Measurements from ENCODE around the gene AP2A1. TPM values are rescaled to one million over a fixed set of nuclear protein-coding genes. Genes with fewer than 3 reads are reported as not detected.

The AP2A1 gene
- total RNA-seq, 1 experiment from 2014 or later, result 72.1 TPM

GRCh38 chr19:49814010-49814409 lies 47.2 kb downstream of the AP2A1 start:
- Histone ChIP-seq H3K27ac (ENCODE audit: low read length) (no peak overlapping the region), H3K4me1 (ENCODE audit: control insufficient read depth, insufficient read depth, low read length) (peaks cover 10% of the 10 kb centered on the region), H3K27me3 (ENCODE audit: control insufficient read depth, insufficient read depth, low read length) (no peaks in the 10 kb centered on the region), H3K36me3 (ENCODE audit: control insufficient read depth, insufficient read depth, low read length) (no peaks in the 10 kb centered on the region; the same call in 1 of the 2 replicates), H3K9me3 (ENCODE audit: control insufficient read depth, insufficient read depth, low read depth, low read length) (no peaks in the 10 kb centered on the region), H3K4me3 (ENCODE audit: low read depth in 2 of 2, low read length in 2 of 2) (peak overlapping the region in 1 of 2 experiments; percentile 75; a peak in 3 of 4 replicates)
- DNase-seq (ENCODE audit: low read depth, low spot score) (no peak), ATAC-seq (no peak)
- intact Hi-C loops (cut with micrococcal nuclease; ENCODE audit: unreplicated experiment), result no loop called here
- in situ Hi-C loops (cut with HindIII; ENCODE audit: low pct_unique_long_range_greater_than_20kb, low sequenced_read_pairs), result no loop called here
- ChIA-PET CTCF (no interaction called here), POLR2A (no interaction called here)
- TF ChIP-seq POLR2AphosphoS5 (IDR thresholded peaks at IDR 0.05; ENCODE audit: low read depth, low read length), result no peak
- TF ChIP-seq SIN3A (IDR thresholded peaks at IDR 0.05; ENCODE audit: borderline replicate concordance, insufficient read depth, low read depth, low read length), result no peak
- no peak for TF ChIP-seq TCF7L2 (IDR thresholded peaks at IDR 0.05; ENCODE audit: low read depth, low read length)
- TF ChIP-seq, protein P1, sequence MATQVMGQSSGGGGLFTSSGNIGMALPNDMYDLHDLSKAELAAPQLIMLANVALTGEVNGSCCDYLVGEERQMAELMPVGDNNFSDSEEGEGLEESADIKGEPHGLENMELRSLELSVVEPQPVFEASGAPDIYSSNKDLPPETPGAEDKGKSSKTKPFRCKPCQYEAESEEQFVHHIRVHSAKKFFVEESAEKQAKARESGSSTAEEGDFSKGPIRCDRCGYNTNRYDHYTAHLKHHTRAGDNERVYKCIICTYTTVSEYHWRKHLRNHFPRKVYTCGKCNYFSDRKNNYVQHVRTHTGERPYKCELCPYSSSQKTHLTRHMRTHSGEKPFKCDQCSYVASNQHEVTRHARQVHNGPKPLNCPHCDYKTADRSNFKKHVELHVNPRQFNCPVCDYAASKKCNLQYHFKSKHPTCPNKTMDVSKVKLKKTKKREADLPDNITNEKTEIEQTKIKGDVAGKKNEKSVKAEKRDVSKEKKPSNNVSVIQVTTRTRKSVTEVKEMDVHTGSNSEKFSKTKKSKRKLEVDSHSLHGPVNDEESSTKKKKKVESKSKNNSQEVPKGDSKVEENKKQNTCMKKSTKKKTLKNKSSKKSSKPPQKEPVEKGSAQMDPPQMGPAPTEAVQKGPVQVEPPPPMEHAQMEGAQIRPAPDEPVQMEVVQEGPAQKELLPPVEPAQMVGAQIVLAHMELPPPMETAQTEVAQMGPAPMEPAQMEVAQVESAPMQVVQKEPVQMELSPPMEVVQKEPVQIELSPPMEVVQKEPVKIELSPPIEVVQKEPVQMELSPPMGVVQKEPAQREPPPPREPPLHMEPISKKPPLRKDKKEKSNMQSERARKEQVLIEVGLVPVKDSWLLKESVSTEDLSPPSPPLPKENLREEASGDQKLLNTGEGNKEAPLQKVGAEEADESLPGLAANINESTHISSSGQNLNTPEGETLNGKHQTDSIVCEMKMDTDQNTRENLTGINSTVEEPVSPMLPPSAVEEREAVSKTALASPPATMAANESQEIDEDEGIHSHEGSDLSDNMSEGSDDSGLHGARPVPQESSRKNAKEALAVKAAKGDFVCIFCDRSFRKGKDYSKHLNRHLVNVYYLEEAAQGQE (IDR thresholded peaks at IDR 0.05; ENCODE audit: insufficient read depth in 1 of 2, low read depth in 2 of 2, low read length in 1 of 2), result no peak
- TF ChIP-seq, protein P2, sequence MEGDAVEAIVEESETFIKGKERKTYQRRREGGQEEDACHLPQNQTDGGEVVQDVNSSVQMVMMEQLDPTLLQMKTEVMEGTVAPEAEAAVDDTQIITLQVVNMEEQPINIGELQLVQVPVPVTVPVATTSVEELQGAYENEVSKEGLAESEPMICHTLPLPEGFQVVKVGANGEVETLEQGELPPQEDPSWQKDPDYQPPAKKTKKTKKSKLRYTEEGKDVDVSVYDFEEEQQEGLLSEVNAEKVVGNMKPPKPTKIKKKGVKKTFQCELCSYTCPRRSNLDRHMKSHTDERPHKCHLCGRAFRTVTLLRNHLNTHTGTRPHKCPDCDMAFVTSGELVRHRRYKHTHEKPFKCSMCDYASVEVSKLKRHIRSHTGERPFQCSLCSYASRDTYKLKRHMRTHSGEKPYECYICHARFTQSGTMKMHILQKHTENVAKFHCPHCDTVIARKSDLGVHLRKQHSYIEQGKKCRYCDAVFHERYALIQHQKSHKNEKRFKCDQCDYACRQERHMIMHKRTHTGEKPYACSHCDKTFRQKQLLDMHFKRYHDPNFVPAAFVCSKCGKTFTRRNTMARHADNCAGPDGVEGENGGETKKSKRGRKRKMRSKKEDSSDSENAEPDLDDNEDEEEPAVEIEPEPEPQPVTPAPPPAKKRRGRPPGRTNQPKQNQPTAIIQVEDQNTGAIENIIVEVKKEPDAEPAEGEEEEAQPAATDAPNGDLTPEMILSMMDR (IDR thresholded peaks at IDR 0.05), result no peak
- no TSS peak for BruUV-seq (replicated peaks)

DNA sequence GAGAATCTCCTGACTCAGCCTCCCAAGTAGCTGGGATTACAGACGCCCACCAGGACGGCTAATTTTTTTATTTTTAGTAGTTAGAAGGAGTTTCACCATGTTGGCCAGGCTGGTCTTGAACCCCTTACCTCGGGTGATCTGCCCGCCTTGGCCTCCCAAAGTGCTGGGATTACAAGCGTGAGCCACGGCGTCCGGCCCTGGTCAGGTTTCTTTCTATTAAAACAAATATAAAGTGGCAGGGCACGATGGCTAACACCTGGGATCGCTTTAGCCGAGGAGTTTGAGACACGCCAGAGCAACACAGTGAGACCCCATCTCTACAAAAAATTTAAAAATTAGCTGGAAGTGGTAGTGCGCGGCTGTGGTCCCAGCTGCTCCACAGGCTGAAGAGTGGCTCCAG lies 49.8 kb downstream of the AP2A1 start:
- Histone ChIP-seq H3K4me1 (ENCODE audit: control insufficient read depth, insufficient read depth, low read length) (peaks cover 7% of the 10 kb centered on the region), H3K4me3 (ENCODE audit: low read depth in 2 of 2, low read length in 2 of 2) (peak overlapping the region in 1 of 2 experiments; percentile 92; a peak in 1 of 4 replicates), H3K36me3 (ENCODE audit: control insufficient read depth, insufficient read depth, low read length) (no peaks in the 10 kb centered on the region; the same call in 1 of the 2 replicates), H3K27ac (ENCODE audit: low read length) (no peak overlapping the region; the same call in 1 of the 2 replicates), H3K9me3 (ENCODE audit: control insufficient read depth, insufficient read depth, low read depth, low read length) (no peaks in the 10 kb centered on the region), H3K27me3 (ENCODE audit: control insufficient read depth, insufficient read depth, low read length) (no peaks in the 10 kb centered on the region)
- intact Hi-C loops (cut with micrococcal nuclease; ENCODE audit: unreplicated experiment) (no loop called here), in situ Hi-C loops (cut with HindIII; ENCODE audit: low pct_unique_long_range_greater_than_20kb, low sequenced_read_pairs) (no loop called here)
- ChIA-PET CTCF (no interaction called here), POLR2A (no interaction called here)
- no peak for ATAC-seq
- TF ChIP-seq SIN3A (IDR thresholded peaks at IDR 0.05; ENCODE audit: borderline replicate concordance, insufficient read depth, low read depth, low read length) (no peak), POLR2AphosphoS5 (IDR thresholded peaks at IDR 0.05; ENCODE audit: low read depth, low read length) (no peak), TCF7L2 (IDR thresholded peaks at IDR 0.05; ENCODE audit: low read depth, low read length) (no peak)
- TF ChIP-seq, protein P1 (IDR thresholded peaks at IDR 0.05; ENCODE audit: insufficient read depth in 1 of 2, low read depth in 2 of 2, low read length in 1 of 2), result no peak
- TF ChIP-seq, protein P2 (IDR thresholded peaks at IDR 0.05), result no peak
- DNase-seq (ENCODE audit: low read depth, low spot score), result no peak
- BruUV-seq (replicated peaks), result no TSS peak

All from Panc1 (cell line).